ENCODE measurements around the gene FHIP2A. TPM values are rescaled to one million over a fixed set of nuclear protein-coding genes. Genes with fewer than 3 reads are reported as not detected.
"Not testable (repeated sequence)": the region's sequence is repeated elsewhere in the genome, so short reads cannot be mapped to it uniquely, and the experiment has no call there.

FHIP2A gene, protein sequence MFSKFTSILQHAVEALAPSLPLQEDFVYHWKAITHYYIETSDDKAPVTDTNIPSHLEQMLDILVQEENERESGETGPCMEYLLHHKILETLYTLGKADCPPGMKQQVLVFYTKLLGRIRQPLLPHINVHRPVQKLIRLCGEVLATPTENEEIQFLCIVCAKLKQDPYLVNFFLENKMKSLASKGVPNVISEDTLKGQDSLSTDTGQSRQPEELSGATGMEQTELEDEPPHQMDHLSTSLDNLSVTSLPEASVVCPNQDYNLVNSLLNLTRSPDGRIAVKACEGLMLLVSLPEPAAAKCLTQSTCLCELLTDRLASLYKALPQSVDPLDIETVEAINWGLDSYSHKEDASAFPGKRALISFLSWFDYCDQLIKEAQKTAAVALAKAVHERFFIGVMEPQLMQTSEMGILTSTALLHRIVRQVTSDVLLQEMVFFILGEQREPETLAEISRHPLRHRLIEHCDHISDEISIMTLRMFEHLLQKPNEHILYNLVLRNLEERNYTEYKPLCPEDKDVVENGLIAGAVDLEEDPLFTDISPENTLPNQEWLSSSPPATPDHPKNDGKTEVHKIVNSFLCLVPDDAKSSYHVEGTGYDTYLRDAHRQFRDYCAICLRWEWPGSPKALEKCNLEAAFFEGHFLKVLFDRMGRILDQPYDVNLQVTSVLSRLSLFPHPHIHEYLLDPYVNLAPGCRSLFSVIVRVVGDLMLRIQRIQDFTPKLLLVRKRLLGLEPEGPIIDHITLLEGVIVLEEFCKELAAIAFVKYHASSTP
- 41.6 TPM for polyA plus RNA-seq (ENCODE audit: insufficient read length)
- long read RNA-seq, donor 1, full-length matches to known transcripts: 4 of 13 reads
- long read RNA-seq, donor 1, partial matches to known transcripts: 9 of 13 reads
- long read RNA-seq, donor 1, other reads (novel, unspliced or antisense): 0 of 13 reads
- long read RNA-seq, donor 2, full-length matches to known transcripts: 8 of 15 reads
- long read RNA-seq, donor 2, partial matches to known transcripts: 7 of 15 reads
- long read RNA-seq, donor 2, other reads (novel, unspliced or antisense): 0 of 15 reads
- long read RNA-seq, donor 3, full-length matches to known transcripts: 1 of 1 reads
- long read RNA-seq, donor 3, partial matches to known transcripts: 0 of 1 reads
- long read RNA-seq, donor 3, other reads (novel, unspliced or antisense): 0 of 1 reads
- long read RNA-seq, donor 4: 0 reads
- long read RNA-seq, donor 5, full-length matches to known transcripts: 1 of 1 reads
- long read RNA-seq, donor 5, partial matches to known transcripts: 0 of 1 reads
- long read RNA-seq, donor 5, other reads (novel, unspliced or antisense): 0 of 1 reads
- long read RNA-seq, donor 6, full-length matches to known transcripts: 1 of 8 reads
- long read RNA-seq, donor 6, partial matches to known transcripts: 7 of 8 reads
- long read RNA-seq, donor 6, other reads (novel, unspliced or antisense): 0 of 8 reads
- long read RNA-seq, donor 7, full-length matches to known transcripts: 1 of 1 reads
- long read RNA-seq, donor 7, partial matches to known transcripts: 0 of 1 reads
- long read RNA-seq, donor 7, other reads (novel, unspliced or antisense): 0 of 1 reads
- long read RNA-seq, donor 8, partial matches to known transcripts: 11 of 12 reads
- long read RNA-seq, donor 8, other reads (novel, unspliced or antisense): 0 of 12 reads

DNA sequence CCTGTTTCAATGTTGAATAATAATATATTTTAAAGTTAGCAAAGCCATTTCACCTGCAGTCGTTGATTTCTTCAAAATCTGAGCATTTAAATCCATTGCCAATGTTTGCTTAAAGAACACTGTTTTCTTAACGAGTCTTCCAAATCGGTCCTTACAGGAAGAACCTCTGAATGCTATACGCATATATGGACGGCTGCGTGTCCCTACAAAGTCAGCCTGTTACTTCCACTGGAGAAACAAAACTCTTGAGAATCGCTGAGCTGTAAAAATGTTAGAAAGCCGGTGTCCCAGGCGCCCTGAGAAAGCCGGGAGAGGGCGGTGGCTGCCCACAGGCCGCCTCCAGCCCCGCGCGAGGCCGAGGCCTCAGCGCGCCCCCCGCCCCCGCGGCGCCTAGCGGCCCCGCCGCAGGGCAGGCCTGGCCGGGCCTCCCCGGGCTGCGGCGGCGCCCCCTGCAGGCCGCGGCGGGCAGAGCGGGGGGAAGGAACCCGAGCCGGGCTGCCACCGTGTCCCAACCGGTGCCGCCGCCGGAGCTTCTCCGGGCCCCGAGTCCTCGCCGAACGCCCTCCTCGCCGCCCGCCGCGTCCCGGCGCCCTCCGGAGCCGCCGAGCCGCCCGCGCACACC is at the start of gene FHIP2A:
Gene FHIP2A, plus strand, starts transcription at position 488 of the 622 bp plus-strand sequence. CDS start 299 bp downstream, outside the sequence.
- DNase-seq: peak; percentile 80

DNA sequence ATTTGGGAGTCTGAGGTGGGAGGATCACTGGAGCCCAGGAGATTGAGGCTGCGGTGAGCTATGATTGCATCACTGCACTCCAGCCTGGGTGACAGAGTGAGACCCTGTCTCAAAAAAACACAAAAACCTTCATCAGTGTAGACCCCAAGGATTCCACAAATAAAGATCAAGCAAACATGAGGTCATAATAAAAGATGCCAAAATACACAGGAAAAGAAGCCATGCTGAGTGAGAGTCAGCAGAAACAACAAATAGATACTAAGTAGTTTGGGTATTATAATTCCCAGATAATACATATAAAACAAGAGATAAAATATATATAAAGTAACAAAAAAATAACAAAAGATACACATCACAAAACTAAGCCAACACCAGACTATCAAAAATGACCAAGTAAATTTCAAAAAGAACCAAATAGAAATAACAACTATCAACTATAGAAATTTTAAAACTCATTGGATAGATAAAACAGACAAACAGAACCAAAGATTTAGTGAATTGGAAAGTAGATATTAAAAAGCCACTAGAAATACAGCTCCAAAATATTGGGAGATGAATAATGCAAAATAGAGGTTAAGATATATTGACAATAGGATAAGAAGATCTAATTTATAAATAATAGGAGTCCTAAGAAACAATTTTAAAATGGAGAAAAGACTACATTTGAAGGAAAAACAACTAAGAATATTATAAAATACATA is 48.9 kb upstream of the FHIP2A start:
- no peak for DNase-seq

DNA sequence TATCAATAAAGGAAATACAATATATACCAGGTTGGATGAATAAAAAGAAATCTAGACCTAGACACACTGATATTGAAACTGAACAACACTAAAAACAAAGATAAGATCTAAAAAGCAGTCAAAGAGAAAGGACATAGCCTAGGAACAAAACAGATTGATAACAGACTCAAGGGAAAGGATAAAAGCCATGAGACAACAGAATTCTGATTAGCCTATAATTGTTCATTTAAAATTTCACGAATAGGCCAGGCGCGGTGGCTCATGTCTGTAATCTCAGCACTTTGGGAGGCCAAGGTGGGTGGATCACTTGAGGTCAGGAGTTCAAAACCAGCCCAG is 48.4 kb upstream of the FHIP2A start:
- no peak for DNase-seq

DNA sequence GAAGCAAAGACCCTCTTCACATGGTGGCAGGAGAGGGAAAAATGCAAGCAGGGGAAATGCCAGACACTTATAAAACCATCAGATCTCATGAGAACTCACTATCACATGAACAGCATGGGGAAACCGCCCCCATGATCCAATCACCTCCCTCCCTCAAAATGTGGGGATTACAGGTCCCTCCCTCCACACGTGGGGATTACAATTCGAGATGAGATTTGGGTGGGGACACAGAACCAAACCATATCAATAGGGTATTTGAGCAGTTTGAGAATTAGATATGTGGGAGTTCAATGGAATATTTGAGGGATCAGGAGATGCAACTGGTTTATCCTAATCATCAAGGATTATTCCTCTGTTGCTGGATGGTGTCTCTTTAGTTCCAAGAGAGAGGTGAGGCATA is 46.5 kb upstream of the FHIP2A start:
- not testable (repeated sequence) for DNase-seq

DNA sequence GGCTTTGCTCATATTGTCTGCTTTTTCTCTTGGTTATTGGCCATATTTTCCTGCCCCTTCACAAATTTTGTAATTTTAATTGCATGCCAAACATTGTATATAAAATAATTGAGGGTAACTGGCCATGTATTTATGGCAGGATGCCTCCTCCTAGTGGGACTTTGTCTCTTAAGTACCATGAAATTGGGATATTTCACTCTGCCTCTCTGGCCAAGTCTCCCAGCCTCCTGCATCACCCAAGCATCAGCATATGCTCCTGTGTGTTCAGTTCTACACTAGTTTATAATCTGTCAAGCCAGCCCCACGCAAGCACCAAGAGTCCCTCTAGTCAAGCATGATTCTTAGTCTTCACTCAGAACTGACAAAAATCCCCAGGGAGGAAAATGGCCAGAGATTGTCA is 44.2 kb upstream of the FHIP2A start:
- DNase-seq: no peak

DNA sequence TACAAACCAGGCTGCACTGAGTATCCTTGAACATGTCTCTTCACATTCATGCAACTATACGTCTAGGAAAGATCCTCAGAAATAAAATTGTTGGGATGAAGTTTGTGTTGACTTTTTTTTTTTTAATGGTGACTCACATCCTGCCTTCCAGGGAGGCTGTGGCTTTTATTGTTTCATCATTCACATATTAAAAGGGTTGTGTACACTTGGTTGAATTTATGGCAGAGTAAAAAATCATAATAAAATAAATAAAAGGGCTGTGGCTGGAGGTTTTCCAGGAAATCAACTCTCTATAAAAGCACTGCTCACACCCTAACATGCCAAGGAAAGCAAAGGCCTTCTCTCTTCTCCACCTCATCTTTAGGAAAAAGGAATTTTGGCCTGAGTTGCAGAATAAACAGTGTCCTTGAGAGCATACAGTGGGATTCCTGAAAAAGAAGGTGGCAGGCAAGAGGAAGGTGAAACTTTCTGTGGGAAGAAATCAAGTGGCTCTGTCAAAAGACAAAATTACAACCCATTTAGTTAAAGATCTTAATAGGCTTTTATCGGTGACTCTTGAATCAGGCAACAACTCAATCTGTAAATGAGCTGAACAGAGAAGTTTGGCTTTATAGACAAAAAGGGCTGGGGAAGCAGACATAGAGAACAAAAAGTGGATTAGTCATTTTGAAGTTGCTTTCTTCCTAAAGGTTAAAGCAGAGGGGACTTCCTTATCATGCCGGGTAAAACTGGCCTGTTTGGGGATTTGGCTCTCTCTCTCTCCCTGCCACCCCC is 41.6 kb upstream of the FHIP2A start:
- no peak for DNase-seq

DNA sequence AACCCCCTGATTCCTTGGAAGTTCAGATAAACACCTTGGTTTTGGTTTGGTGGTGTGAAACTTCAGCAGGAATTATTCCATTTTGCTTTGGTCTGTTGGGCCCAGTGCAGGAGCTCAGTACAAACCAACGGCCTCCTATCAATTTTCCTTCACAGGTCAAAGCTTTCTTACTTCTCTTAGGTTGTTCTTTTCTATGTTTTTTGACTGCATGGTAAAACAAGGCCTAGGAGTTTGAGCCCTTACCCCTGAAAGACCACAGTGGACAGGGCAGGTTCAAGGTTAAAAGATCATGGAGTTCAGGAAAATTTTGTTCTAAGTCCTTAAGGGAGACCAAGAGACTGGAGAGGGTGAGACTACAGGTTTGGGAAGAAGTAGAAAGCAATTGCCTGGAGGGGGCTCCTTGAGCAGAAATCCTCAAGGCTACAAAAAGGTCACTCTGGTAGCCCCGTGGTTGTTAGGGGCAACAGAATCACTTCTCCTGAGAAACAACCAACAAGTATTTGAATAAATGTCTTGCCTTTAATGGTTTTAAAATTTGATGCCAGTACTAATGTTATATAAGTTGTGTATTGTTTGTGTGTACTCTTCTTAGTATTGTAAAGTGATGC is 40.9 kb upstream of the FHIP2A start:
- no peak for DNase-seq

DNA sequence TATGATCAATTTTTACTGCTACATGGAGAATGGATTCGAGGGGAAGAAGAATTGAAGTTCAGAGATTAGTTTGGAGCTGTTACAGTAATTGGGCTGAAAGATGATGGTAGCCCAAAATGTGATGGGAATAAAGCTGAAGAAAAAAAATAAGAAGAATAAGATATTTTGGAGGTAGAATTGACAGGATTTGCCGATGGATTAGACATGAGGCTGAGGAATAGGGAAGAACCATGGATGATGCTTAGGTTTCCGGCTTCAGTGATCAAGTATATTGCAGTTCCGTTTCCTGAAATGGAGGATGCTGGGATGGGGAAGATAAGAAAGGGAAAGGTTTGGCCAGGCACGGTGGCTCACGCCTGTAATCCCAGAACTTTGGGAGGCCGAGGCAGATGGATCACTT is 38.9 kb upstream of the FHIP2A start:
- no peak for DNase-seq

DNA sequence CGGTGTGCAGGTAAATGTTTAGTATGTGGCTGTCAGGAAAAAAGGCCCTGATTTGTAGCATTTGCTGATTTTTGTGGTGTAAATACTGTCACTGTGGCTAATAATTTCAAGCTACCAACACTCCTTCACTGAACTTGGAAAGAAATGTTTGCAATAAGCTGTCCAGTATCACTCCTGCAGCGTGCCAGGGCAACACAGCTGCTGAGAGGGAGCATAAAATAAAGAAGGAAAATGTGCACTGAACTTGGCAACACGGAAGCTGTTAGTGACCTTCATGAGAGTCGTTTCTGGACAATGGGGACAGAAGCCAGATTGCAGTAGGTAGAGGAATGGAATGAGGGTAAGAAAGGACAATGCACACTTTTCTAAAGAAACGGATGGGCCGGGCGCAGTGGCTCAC is 37.9 kb upstream of the FHIP2A start:
- no peak for DNase-seq

DNA sequence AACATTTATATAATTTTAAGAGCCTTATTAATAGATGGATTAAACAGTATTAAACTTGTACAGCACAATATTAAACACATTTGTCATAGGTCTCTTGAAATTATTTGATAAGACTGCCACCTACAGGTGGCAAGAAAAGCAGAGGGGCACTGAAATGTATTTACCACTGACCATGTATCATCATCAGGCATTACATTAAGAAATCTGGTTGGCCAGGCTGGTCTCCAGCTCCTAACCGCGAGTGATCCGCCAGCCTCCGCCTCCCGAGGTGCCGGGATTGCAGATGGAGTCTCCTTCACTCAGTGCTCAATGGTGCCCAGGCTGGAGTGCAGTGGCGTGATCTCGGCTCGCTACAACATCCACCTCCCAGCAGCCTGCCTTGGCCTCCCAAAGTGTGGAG is 35.1 kb upstream of the FHIP2A start:
- not testable (repeated sequence) for DNase-seq

DNA sequence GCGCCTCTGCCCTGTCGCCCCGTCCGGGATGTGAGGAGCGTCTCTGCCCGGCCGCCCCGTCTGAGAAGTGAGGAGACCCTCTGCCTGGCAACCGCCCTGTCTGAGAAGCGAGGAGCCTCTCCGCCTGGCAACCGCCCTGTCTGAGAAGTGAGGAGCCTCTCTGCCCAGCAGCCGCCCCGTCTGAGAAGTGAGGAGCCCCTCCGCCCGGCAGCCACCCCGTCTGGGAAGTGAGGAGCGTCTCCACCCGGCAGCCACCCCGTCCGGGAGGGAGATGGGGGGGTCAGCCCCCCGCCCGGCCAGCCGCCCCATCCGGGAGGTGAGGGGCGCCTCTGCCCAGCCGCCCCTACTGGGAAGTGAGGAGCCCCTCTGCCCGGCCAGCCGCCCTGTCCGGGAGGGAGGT is 34.4 kb upstream of the FHIP2A start:
- DNase-seq: not testable (repeated sequence)

DNA sequence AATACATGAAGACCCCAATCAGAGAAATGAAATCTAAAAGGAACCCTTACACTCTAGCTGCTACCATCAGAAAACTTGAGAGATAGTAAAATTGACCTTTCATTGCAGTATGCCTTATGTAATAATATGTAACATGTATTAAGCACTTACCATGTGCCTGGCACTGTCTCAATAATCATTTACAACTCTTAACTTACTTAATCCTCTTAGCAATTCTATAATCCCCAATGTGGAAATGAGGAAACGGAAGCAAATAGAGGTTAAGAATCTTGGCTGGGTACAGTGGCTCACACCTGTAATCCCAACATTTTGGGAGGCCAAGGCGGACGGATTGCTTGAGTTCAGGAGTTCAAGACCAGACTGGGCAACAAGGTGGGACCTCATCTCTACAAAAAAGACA is 29.8 kb upstream of the FHIP2A start:
- DNase-seq: no peak

DNA sequence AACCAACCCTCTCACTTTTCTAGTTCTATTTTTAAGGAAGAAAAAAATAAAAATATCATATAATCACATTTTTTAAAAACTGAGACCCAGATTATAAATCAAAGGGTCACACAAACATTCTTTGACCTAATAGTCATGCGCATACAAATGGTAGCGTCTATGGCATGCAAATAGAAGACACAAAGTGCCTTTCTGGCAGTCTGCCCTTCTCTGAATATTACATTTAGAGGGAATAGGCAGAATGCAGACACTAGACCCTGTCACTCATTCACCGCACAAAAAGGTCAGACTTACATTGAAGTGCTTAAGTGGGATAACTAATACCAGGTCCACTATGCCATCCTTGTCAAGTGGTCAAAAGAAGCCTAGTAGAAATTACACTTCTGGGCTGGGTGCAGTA is 26.5 kb upstream of the FHIP2A start:
- DNase-seq: no peak

DNA sequence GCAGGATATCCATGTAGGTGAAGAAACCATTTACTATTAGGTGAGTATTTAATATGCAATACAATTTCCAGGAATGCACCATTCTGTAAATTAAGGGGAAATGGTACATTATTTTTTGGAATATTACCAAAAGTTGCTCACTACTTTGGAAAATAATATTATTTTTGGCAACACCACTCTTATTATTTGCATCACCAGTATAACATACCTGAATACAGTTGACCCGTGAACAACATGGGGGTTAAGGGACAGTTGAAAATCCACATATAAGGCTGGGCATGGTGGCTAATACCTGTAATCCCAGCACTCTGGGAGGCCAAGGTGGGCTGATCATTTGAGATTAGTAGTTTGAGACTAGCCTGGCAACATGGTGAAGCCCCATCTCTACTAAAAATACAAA is 21.2 kb upstream of the FHIP2A start:
- no peak for DNase-seq

DNA sequence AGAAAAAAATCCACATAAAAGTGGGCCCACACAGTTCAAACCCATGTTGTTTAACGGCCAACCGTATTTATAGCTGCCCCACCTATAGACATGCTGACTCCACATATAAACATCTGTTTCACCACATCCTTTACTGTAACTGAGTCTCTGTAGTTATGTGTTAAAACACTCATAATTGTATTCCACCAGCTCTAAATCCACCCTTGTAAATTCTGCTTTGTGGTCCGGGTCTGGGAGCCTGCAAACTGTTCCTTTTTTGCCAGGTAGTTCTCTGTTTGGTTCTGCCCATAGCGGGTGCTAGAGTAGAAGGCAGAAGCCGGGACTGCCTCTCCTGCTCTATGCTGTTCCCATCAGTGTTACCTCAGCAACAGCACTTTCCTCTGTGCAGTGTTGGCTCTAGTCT is 20.2 kb upstream of the FHIP2A start:
- no peak for DNase-seq

DNA sequence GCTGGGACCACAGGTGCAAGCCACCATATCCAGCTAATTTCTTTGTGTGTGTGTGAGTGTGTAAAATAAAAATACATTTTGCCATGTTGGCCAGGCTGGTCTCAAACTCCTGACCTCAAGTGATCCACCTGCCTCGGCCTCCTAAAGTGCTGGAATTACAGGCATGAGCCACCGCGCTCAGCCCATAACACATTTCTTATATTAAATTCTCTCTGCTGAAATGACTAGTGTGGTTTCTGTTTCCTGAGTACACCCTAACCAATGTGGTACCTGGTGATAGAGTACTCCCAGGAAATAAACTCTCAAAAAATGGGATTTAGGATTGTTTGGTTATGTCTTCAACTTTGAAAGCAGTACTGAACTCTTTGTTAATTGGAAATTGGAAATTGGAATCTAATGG is 19.4 kb upstream of the FHIP2A start:
- DNase-seq: no peak

DNA sequence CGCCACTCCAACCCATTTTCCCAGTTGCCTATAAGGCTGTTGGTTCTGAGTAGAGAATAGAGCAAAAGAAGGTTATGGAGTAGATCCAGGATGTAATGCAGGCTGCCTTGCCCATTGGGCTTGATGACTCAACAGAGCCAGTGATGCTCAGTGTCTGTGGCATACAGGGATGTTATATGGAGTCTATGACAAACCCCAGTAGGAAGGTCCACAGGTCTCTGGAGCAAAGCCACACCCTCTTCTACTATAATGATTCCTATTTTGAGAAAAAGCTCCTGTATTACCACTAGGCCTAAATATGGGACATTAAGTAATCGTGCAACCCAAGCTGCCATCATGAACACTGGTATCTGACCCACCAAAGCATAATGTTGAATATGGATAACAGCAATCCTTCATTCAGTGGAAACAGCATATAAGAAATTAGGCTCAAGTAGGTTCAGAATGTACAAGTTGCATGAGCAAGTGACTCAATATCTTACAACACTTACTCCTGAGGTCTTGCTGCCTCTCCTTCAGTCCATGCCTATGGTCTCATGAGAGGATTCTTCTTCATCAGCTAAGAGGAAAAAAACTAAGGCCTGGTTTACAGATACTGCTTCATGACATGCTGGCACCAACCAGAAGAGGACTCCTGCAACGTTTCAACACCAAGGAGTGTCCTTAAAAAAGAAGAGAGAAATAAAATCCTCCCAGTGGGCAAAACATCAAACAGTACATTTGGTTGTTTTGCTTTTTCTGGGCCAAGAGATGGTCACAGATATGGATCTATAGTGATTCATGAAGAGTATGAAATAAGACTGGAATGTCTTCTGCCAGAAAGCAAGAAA is 14.8 kb upstream of the FHIP2A start:
- DNase-seq: no peak

DNA sequence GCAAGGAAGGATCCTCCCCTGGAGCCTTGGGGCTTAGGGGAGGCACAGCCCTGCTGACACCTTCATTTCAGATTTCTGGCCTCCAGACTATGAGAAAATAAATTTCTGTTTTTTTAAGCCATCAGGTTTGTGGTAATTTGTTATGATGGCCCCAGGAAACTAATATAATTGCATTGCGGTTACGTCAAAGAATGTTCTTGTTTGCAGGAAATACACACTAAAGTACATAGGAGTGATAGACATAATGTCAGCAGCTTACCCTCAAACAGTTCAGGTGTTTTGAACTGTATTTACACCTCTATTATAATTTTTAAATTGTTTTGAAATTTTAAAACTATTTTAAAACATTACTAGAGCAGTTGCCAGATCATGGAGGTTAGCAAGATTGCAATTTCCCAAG is 12.6 kb upstream of the FHIP2A start:
- no peak for DNase-seq

Data from left kidney (tissue), 8 donors.